ENCODE results near the gene NPAS4. TPM values are rescaled to one million over a fixed set of nuclear protein-coding genes. Genes with fewer than 3 reads are reported as not detected.

Gene NPAS4
- polyA plus RNA-seq, 1 donor (not counting 4 experiments of a cell fraction or from before 2014, with no cell fraction given) = not detected

DNA sequence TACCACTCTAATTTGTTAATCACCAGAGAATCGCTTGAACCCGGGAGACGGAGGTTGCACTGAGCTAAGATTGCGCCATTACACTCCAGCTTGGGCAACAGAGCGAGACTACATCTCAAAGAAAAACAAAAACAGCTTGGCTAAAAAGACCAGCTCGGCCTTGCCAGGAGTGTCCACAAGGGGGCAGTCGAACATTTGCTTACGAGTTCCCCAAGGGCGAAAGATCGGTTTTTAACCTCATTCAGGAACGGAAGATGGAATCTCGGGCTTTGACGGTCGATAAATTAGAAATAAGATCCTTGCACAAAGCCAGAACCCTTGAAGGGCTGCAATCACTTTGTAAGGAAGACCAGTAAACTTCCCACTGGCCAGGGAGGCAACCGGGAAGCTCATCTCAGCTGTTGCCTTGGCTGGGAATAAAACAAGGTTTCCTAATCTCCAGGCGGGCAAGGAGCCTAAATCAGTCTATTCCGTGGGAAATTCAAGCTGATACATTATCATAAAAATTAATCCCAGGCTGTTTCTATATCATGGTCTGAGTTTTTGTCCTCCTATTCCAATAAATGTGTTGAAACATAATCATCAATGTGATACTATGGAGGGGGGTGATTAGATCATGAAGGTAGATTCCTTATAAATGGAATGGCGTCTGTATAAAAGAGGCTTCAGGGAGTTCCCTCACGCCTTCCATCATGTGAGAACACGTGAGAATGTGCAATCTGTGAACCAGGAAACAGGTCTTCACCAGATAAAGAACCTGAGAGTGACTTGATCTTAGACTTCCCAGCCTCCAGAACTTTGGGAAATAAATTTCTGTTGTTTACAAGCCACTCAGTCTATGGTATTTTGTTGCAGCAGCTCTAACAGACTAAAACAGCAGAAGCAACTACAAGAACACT, 34.4 kb upstream of the NPAS4 start:
- H3K4me3 ChIP-seq (ENCODE audit: control insufficient read depth in 2 of 3, extremely low read depth in 1 of 3, insufficient read depth in 2 of 3, low read depth in 1 of 3, low read length in 3 of 3) = peak overlapping the region in 1 of 3 experiments; percentile 49
- H3K9me1 ChIP-seq (ENCODE audit: control insufficient read depth, extremely low read depth, insufficient read depth, low read length) = no peaks in the 10 kb centered on the region
- no peaks in the 10 kb centered on the region for H4K20me1 ChIP-seq (ENCODE audit: control insufficient read depth, extremely low read depth, insufficient read depth, low read length)
- dilution Hi-C loops (cut with MboI; ENCODE audit: extremely low pct_ligation_motif_present, low sequenced_read_pairs) = no loop called here
- H3K79me2 ChIP-seq (ENCODE audit: control insufficient read depth, insufficient read depth, low read length) = no peaks in the 10 kb centered on the region
- FAIRE-seq (peak; percentile 17), DNase-seq (ENCODE audit: low read depth, low spot score) (no peak)
- no peak for TF ChIP-seq EZH2 (IDR thresholded peaks at IDR 0.05; ENCODE audit: low read length)
- TF ChIP-seq, protein P1, sequence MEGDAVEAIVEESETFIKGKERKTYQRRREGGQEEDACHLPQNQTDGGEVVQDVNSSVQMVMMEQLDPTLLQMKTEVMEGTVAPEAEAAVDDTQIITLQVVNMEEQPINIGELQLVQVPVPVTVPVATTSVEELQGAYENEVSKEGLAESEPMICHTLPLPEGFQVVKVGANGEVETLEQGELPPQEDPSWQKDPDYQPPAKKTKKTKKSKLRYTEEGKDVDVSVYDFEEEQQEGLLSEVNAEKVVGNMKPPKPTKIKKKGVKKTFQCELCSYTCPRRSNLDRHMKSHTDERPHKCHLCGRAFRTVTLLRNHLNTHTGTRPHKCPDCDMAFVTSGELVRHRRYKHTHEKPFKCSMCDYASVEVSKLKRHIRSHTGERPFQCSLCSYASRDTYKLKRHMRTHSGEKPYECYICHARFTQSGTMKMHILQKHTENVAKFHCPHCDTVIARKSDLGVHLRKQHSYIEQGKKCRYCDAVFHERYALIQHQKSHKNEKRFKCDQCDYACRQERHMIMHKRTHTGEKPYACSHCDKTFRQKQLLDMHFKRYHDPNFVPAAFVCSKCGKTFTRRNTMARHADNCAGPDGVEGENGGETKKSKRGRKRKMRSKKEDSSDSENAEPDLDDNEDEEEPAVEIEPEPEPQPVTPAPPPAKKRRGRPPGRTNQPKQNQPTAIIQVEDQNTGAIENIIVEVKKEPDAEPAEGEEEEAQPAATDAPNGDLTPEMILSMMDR (optimal IDR thresholded peaks at IDR 0.05 in 1 of 3, IDR thresholded peaks at IDR 0.05 in 1 of 3, conservative IDR thresholded peaks at IDR 0.05 in 1 of 3; ENCODE audit: extremely low read depth in 1 of 3, insufficient read depth in 2 of 3, low read length in 3 of 3) = peak; percentile 77 to 98 (median 88)
- H3K9me3 ChIP-seq (ENCODE audit: control insufficient read depth, low read depth, low read length) = no peaks in the 10 kb centered on the region
- H3K27ac ChIP-seq (ENCODE audit: control insufficient read depth, insufficient read depth, low read length) = no peak overlapping the region
- H3K9ac ChIP-seq (ENCODE audit: control insufficient read depth, extremely low read depth, insufficient read depth, low read length) = peak overlapping the region; percentile 51
- H3K27me3 ChIP-seq (ENCODE audit: control insufficient read depth, extremely low read depth, insufficient read depth, low read length) = no peaks in the 10 kb centered on the region
- H3K4me1 ChIP-seq (ENCODE audit: control insufficient read depth, extremely low read depth, insufficient read depth, low read length) = peaks cover 6% of the 10 kb centered on the region
- H3K36me3 ChIP-seq (ENCODE audit: control insufficient read depth in 2 of 2, extremely low read depth in 1 of 2, insufficient read depth in 2 of 2, low read length in 2 of 2) = no peaks in the 10 kb centered on the region
- H2AFZ ChIP-seq (ENCODE audit: control insufficient read depth, low read length) = peak overlapping the region; percentile 82
- peak overlapping the region; percentile 79 for H3K4me2 ChIP-seq (ENCODE audit: control insufficient read depth, extremely low read depth, insufficient read depth, low read depth, low read length)

DNA sequence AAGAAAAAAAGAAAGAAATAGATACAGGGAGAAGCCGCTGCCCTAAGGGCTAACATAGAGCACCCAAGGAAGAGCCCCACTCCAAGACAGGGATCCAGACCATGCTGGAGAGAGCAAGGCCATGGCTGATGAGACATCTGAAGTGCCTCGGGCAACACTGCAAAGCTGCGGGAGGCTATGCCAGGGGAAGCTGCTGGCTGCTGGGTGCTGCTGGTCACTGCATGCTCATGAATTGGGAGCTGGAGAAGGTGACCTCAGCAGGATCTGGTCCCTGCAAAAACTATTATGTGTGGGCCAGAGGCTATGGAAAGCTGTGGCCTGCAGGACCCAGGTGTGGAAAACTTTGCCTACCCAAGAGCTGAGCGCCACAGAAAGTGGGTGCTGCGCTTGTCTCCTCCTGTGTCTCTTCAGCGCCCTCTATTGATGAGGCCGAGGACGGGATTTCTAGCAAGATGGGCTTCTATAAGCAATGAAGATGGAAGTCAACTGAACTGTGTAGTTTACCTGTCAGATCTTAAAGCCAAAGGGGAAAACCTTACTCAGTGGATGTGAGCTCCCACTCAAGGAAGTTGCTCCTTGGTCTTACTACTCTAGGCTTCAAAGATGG, 32.0 kb upstream of the NPAS4 start:
- no peak for TF ChIP-seq EZH2 (IDR thresholded peaks at IDR 0.05; ENCODE audit: low read length)
- TF ChIP-seq, protein P1 (optimal IDR thresholded peaks at IDR 0.05 in 1 of 3, IDR thresholded peaks at IDR 0.05 in 1 of 3, conservative IDR thresholded peaks at IDR 0.05 in 1 of 3; ENCODE audit: extremely low read depth in 1 of 3, insufficient read depth in 2 of 3, low read length in 3 of 3) = peak; percentile 79 to 94 (median 91)
- H3K27me3 ChIP-seq (ENCODE audit: control insufficient read depth, extremely low read depth, insufficient read depth, low read length) = no peaks in the 10 kb centered on the region
- no peak overlapping the region for H3K9ac ChIP-seq (ENCODE audit: control insufficient read depth, extremely low read depth, insufficient read depth, low read length)
- no peak for FAIRE-seq
- H3K79me2 ChIP-seq (ENCODE audit: control insufficient read depth, insufficient read depth, low read length) = no peaks in the 10 kb centered on the region
- no peak overlapping the region for H3K4me2 ChIP-seq (ENCODE audit: control insufficient read depth, extremely low read depth, insufficient read depth, low read depth, low read length)
- dilution Hi-C loops (cut with MboI; ENCODE audit: extremely low pct_ligation_motif_present, low sequenced_read_pairs) = no loop called here
- no peak overlapping the region for H2AFZ ChIP-seq (ENCODE audit: control insufficient read depth, low read length)
- H3K4me1 ChIP-seq (ENCODE audit: control insufficient read depth, extremely low read depth, insufficient read depth, low read length) = peaks cover 6% of the 10 kb centered on the region
- H3K4me3 ChIP-seq (ENCODE audit: control insufficient read depth in 2 of 3, extremely low read depth in 1 of 3, insufficient read depth in 2 of 3, low read depth in 1 of 3, low read length in 3 of 3) = no peak overlapping the region
- H3K9me1 ChIP-seq (ENCODE audit: control insufficient read depth, extremely low read depth, insufficient read depth, low read length) = no peaks in the 10 kb centered on the region
- H3K36me3 ChIP-seq (ENCODE audit: control insufficient read depth in 2 of 2, extremely low read depth in 1 of 2, insufficient read depth in 2 of 2, low read length in 2 of 2) = no peaks in the 10 kb centered on the region
- no peaks in the 10 kb centered on the region for H3K9me3 ChIP-seq (ENCODE audit: control insufficient read depth, low read depth, low read length)
- no peak overlapping the region for H3K27ac ChIP-seq (ENCODE audit: control insufficient read depth, insufficient read depth, low read length)
- no peaks in the 10 kb centered on the region for H4K20me1 ChIP-seq (ENCODE audit: control insufficient read depth, extremely low read depth, insufficient read depth, low read length)
- DNase-seq (ENCODE audit: low read depth, low spot score) = peak; percentile 50
